ENCODE measurements around the gene HSPBAP1. TPM values are rescaled to one million over a fixed set of nuclear protein-coding genes. Genes with fewer than 3 reads are reported as not detected.

Gene HSPBAP1
- total and polyA plus RNA-seq, 9 of the 15 experiments (the other 6 are each of a cell fraction or from before 2014, with no cell fraction given), result 2.1 to 4.5 (median 3.4) TPM

- TF ChIP-seq POLR2G (IDR thresholded peaks at IDR 0.05; ENCODE audit: low read depth, low read length), result peak; percentile 93
- TF ChIP-seq CXXC5 (CRISPR knock-in tag; IDR thresholded peaks at IDR 0.05), result peak; percentile 69; the same call in 1 of the 2 replicates
- TF ChIP-seq SMAD4 (CRISPR knock-in tag; conservative IDR thresholded peaks at IDR 0.05), result 0 out of 2 replicates have a peak, but pooled peaks have one; percentile 20
- 0 out of 2 replicates have a peak, but pooled peaks have one; percentile 21 for TF ChIP-seq ZNF592 (IDR thresholded peaks at IDR 0.05)
- no peak for TF ChIP-seq HSF4 (CRISPR knock-in tag; IDR thresholded peaks at IDR 0.05; ENCODE audit: borderline replicate concordance)
- peak; percentile 67 for TF ChIP-seq MEIS2 (IDR thresholded peaks at IDR 0.05; ENCODE audit: partially characterized antibody)
Observed at GRCh38 chr3:122794779-122795673, 1.4 kb upstream of the HSPBAP1 start, which contains the start of gene SLC49A4 (continued).
